Left colon (tissue), 2 donors: ENCODE results near the gene PPFIA1. TPM values are rescaled to one million over a fixed set of nuclear protein-coding genes. Genes with fewer than 3 reads are reported as not detected.

ENCODE experiments used
- ATAC-seq: fragments of 200-7000 bp; cut with Tn5 transposase; one replicate; pipeline ENCODE4 v1.9.1; 2020; ENCODE audit warnings: mild to moderate bottlenecking, moderate library complexity
- DNase-seq, 2 donors: peaks; one replicate each; pipeline ENCODE4 v3.0.0-alpha.2; 2020
- intact Hi-C, 2 donors: fragments of 100-400 bp; cut with DNase I in 1 of 2; cut with micrococcal nuclease in 1 of 2; formaldehyde crosslinking; loops; one replicate each; pipeline versions ENCODE4 v1.11.2 to v1.14.0; 2022; cut with DNase I, micrococcal nuclease
- total RNA-seq, 2 donors: library from RNA; stranded (reverse); fragmentation: NEBNext Ultra II Directional; extraction: Animal tissue kit (Norgen Biotek cat#: 25700); gene quantifications; one replicate each; pipeline ENCODE4 v1.2.1, GENCODE V29; 2021
- donor health status: DM: no; HTN: no; CAD: no.
- donor health status: DM: yes; HTN: yes; CAD: no.

PPFIA1 gene
- total RNA-seq, 2 donors from 2014 or later = 52.8 to 79.1 TPM

DNA sequence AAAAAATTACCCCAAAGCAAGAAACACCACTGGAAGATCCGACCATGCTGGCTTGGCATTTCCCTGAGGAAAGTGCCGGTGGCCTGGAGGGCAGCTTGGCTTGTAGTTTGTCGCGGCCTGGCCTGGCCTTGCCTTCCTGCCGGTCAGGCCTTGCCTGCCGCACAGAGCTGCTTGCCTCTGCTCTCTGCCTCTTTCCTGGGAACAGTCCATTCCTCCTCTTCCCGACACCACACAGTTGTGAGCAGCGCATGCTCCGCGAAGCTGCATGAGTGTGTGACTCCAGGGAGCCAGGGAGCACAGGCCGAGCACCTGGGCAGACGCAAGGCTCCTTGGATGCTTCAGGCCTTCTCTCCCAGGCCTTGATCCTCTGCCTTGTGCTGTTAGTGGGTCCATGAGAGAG lies 147.6 kb downstream of the PPFIA1 start:
- DNase-seq (no peak), ATAC-seq (no peak)

DNA sequence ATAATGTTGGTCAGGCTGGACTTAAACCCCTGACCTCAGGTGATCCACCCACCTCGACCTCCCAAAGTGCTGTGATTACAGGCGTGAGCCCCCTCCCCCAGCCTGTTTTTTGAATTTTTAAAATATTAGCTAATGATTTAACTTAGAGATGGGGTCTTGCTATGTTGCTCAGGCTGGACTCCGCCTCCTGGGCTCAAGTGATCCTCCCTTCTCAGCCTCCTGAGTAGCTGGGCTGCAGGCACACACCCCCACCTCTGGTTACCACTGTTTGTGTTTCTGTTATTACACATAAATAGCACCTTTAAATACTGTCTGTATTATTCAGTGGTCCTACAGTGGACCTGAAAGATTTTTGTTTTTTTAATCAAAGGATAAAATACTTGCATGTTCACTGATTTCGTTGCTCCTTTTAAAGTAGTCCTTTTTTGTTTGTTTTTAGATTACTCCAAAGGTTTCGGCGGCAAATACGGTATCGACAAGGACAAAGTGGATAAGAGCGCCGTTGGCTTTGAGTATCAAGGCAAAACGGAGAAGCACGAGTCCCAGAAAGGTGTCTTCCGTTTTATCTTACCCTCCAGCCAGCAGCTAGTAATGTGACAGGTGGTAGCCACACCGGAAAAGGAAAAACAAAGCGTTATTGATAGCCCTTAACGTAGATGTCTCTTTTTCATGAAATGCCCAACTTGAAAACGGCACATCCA lies 149.0 kb downstream of the PPFIA1 start:
- no peak for ATAC-seq
- no peak for DNase-seq
- intact Hi-C loops = no loop called here

More for the DNA sequence above, 147.6 kb downstream of the PPFIA1 start:
- intact Hi-C loops = no loop called here

GRCh38 chr11:70420008-70420464 lies 149.5 kb downstream of the PPFIA1 start:
- intact Hi-C loops = no loop called here
- ATAC-seq = no peak

GRCh38 chr11:70420496-70420895 lies 150.0 kb downstream of the PPFIA1 start:
- ATAC-seq (no peak), DNase-seq (no peak)
- intact Hi-C loops = no loop called here

More at GRCh38 chr11:70420008-70420464, 149.5 kb downstream of the PPFIA1 start:
- DNase-seq = no peak

DNA sequence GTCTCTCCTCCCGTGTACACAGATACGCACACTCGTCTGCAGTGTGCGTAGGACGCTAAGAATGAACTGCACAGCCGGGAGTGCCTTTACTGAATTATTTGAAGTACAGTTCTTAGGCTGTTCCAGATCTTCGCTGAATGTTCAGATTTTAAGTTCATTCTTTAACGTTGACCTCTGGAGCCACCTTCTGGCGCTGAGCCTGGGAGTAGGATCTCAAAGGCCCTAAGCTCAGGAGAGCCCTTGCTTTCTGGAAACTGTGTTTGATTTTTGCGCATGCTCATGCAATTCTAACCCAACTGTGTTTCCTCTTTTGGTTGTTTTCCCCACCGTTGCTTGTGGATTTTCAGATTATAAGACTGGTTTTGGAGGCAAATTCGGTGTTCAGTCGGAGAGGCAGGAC lies 150.6 kb downstream of the PPFIA1 start:
- no peak for DNase-seq
- ATAC-seq = no peak
- intact Hi-C loops = no loop called here

DNA sequence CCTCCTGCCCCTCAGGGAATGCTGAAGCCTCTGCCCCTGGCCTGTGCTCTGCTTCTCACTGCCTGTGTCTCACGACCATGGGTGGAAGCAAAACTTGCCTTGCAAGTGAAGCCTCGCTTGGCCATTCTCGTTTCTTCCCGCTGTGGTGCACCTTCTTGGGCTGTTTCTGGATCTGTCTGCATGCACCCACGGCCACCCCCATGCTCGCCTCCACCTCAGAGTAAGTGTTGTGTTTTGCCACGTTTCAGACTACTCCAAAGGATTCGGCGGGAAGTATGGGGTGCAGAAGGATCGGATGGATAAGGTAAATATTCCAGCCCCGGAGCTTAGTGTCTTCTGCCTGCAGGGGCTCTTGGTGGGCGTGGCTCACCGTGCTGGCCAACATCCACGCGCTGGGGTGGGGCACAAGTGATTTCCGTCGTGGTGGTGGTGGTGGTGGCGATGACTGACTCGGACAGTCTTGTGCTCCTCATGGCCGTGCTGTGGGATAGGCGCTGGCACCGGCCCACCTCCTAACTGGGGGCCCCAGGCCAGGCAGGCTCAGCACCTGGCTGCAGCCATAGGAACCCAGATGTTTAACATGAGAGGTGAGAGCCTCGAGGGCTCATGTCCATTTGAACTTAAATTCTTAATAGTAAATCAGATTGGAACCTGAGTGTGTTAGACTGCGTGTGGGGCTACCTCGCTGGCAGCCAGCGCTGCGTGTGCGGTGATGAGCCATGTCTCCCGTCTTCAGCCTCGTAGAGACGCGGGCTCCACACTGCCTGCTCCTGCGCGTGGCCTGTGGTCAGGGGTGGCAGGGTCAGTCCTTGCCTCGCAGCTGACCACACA lies 152.4 kb downstream of the PPFIA1 start:
- no peak for ATAC-seq
- intact Hi-C loops = no loop called here
- DNase-seq = no peak

DNA sequence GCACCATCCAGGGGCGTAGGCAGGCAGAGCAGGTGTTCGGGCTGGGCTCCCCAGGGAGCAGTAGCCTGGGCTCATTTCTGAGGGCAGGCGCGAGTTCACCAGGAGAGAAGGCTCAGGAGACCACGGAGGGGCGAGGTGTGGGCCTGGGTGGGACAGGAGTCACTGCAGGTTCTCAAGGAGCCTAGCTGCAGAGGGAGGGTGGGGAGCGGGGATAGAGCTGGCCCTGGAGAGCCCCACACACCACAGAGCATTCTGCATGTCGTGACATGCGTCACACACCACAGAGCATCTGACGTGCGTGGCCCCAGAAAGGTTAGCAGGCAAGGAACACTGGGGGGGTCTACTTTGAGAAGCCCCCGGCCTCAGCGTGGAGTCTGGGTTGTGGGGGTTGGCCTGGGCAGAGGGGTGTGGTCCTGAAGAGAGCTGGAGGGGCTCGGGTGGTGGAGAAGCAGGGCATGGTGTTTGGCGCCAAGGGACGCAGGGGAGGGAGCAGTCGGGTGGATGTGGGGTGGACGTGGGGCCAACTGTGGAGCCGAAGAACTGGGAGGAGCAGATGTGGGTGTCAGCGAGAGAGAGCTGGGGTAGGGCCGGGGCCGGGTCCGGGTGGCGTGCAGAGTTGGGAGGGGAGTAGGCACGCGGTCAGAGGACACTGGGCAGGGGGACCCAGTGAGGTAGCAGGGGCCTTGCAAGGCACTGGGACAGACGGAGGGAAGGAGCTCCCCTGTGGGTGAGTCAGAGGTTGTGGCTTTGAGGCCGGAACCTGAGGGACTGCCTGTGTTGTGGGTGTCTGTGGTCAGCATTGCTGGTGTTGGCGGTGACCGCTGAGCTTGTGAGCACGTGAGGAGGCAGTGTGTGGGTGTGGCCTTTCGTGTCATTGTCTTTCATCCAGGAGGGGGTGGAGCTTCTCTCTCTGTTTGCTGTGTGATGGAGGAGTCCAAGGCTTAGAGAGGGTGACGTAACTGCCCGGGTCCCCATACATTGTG lies 153.3 kb downstream of the PPFIA1 start:
- DNase-seq = no peak
- intact Hi-C loops = no loop called here
- ATAC-seq = peak; percentile 31

DNA sequence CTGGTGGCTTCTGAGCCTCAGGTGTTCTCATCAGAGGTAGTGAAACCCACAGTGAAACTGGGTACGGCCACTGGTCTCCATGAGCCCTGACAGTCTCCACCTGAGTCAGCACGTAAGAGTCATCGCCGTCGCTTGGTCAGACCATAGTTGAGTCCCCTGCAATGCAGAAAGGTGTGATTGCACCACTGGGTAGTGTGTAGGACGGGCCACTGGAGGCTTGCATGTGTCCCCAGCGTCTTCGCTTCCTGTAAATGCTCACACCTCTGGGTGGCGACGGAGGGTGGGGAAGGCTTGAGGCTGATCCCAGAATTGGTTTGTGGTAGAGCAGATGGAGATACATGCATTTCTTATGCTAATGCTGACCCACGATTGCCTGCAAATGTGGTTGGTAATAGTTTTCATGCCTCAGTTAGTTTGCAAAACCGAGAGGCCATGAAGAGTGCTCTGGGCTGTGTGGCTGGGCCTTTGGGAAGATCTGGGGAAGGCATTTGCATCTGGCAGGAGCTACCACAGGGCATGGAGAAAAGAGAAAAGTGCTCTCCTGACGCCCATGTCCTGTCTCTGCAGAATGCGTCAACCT lies 154.4 kb downstream of the PPFIA1 start:
- ATAC-seq (no peak), DNase-seq (no peak)
- intact Hi-C loops = no loop called here

- intact Hi-C loops = no loop called here
- DNase-seq (no peak), ATAC-seq (no peak)
Observed at GRCh38 chr11:70427436-70427835, 156.9 kb downstream of the PPFIA1 start.

DNA sequence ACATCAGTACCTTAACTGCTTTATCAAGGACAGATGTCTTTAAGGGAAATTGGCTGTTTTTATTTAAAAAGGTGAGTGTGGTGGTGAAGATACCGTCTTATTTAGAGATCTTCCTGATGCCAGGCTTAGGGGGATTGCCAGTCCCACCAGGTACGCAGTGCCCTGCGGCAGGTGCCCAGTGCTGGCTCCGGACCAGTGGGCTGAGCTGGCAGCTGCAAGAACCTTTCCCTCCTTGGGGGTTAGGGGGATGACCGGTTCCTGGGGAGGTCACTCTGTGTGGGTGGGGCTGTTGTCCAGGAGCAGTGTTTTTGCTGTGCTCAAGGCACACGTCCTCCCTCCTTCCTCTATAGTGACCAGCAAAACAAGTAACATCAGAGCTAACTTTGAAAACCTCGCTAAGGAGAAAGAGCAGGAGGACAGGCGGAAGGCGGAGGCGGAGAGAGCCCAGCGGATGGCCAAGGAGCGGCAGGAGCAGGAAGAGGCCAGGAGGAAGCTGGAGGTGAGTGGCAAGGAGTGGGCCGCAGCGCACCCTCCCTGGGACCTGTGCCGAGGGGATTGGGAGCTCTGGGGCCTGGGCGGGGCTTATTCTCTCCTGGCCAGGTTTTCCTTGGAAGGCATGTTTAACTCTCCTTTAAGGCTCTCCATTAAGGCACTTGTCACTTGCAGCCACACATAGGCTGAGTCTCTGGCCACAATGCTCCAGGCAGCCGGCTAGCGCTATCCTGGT lies 158.4 kb downstream of the PPFIA1 start:
- no peak for ATAC-seq
- DNase-seq = no peak
- intact Hi-C loops = no loop called here

DNA sequence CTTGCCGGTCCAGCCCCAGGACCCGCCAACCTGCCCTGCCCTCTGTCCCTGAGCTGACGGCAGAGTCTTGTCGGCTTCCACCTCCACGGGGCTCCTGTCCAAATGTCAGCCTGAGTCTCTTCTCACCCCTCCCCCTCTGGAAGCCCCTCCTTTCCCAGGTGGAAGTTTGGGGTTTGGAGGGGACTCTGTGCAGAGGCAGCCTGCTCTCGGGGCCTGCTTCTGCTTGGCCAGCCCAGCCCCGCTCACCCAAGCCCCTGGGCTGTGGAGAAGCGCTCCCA lies 158.9 kb downstream of the PPFIA1 start:
- intact Hi-C loops = no loop called here
- ATAC-seq (no peak), DNase-seq (no peak)

DNA sequence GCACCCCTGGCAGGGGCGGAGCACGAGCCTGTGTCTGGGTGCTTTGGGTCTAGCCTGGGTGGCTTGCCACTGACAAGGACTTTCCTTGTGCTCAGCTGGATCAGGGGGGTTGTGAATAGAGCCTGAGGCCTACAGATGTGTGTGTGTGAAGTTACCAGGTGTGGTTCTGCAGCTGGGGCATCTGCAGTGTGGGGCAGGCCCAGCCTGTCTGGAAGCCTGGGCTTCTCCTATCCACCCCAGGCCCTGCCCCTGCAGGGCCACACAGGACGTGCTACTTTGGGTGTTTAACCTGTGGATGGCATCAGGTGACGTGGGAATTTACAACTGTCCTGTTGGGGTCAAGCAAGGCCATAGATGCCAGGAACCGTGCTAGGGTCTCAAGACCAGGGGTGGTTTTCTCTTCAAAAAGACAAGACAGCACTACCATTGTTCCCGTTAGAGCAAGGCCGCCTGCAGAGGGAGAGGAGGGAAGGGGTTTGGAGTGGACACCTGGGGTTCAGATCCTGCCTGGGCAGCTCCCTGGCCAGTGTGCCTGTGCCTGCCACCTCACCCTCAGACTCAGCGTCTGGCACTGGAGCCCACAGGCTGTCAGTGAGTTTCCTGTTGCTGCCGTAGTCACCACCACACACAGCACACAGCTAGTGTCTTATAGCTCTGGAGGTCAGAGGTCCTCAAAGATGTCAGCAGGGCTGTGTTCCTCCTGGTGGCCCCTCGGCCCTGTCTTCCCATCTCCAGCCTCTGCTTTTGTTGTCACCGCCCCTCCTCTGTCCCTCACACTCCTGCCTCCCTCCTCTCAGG lies 159.4 kb downstream of the PPFIA1 start:
- DNase-seq (no peak), ATAC-seq (no peak)
- intact Hi-C loops = no loop called here

GRCh38 chr11:70430671-70431574 lies 160.4 kb downstream of the PPFIA1 start:
- no peak for ATAC-seq
- intact Hi-C loops = no loop called here
- DNase-seq = no peak

- intact Hi-C loops = no loop called here
Observed at GRCh38 chr11:70431611-70432010, 161.1 kb downstream of the PPFIA1 start.

GRCh38 chr11:70432065-70432464 lies 161.6 kb downstream of the PPFIA1 start:
- DNase-seq (no peak), ATAC-seq (peak; percentile 38)
- intact Hi-C loops = no loop called here

More at GRCh38 chr11:70431611-70432010, 161.1 kb downstream of the PPFIA1 start:
- ATAC-seq (no peak), DNase-seq (no peak)

DNA sequence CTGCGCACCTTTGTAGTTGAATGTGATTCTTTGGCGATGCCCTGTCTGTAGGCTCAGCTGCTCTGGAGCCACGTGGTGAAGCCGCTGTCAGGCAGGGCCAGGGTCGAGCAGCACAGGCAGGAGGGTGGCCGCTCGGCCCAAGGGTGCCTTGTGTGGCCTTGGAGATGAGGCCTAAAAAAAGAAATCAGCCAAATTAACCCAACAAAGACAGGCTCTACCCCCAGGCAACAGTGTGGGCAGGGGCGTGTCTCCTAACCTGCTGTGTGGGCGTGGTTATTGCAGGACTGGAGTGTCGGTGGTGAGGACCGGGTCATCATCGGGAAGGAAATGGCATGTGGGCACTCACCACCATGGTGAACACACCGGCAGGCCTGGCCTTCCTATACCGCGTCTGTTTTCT lies 162.1 kb downstream of the PPFIA1 start:
- no peak for DNase-seq
- peak; percentile 22 for ATAC-seq
- intact Hi-C loops = no loop called here

GRCh38 chr11:70433038-70433437 lies 162.5 kb downstream of the PPFIA1 start:
- no peak for ATAC-seq
- DNase-seq = no peak
- intact Hi-C loops = no loop called here
